HG03457 (cell line): Measurements from ENCODE around the gene HABP2.

Experiments used
- ATAC-seq: cut with Tn5 transposase; IDR thresholded peaks from one replicate; pipeline ENCODE4 v1.9.1; 2021; ENCODE audit warnings: moderate number of reproducible peaks; ENCODE audit not compliant: unreplicated experiment

Gene HABP2

DNA sequence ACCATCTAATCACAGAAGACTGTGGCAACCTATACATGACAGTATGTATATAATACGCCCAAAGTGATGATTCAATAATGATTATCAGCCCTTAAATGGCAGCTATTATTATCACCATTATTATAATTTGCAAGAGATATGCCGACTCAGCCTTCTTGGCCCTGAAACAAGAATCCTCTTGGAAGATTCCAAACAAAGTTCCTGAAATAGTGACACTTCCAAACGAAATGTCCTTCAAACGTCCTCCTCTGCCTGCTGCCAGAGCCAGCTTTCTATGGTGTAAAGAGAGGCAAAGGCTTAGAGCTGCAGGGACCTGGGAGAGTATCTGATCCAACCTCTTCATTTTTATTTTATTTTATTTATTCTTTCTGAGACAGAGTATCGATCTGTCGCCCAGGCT lies 75.0 kb downstream of the HABP2 start:
- ATAC-seq: no peak

DNA sequence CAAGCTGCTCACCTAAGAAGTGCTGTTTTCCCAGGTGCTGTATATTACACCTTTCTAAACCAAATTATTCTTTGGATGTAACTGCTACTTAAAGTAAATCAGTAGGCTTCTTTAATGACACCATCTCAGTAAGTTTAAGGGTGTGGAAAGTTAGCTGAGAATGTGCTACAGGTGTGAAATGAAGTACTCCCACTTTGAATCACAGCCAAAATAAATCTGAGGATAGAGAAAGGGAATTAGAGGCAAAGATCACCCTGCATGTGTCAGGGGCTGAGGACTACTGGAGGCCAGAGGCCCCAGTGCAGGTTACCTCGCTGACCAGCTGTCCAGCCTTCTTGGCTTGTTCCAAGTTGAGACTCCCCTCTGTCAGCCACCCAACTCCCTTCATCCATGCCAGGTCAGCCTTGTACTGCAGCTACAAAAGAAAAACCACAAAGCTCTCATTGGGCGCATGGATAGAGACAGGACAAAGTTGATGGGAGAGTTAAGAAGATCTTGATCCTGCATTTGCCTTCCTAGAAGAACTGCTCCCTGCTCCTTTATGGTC lies 75.8 kb downstream of the HABP2 start:
- no peak for ATAC-seq

DNA sequence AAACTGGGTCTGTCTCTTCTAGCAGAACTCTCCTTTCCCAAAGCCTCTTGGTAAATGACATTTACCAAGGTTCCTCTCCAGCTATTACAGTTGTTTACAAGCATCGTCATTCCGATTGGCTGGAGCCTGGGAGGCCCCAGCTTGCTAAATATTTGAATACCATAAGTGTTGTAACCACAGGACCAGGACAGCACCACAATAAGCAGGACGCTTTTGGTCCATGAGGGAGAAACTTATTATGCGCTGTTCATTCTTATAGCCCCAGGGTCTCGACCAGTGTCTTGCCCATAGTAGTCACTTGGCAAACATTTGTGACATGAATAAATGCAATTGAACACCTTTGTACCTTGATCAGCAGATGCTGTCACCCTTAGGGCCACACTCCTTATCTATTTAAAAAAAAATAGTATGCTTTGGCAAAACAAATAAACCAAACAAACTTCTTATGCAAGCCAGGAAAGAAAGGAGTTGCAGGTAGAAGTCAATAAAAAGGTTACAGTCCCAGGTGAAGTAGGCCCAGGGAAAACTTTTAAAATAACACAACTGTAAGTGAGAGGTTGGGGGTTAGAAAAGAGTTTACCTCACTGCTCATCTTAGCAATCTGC lies 78.2 kb downstream of the HABP2 start:
- no peak for ATAC-seq

DNA sequence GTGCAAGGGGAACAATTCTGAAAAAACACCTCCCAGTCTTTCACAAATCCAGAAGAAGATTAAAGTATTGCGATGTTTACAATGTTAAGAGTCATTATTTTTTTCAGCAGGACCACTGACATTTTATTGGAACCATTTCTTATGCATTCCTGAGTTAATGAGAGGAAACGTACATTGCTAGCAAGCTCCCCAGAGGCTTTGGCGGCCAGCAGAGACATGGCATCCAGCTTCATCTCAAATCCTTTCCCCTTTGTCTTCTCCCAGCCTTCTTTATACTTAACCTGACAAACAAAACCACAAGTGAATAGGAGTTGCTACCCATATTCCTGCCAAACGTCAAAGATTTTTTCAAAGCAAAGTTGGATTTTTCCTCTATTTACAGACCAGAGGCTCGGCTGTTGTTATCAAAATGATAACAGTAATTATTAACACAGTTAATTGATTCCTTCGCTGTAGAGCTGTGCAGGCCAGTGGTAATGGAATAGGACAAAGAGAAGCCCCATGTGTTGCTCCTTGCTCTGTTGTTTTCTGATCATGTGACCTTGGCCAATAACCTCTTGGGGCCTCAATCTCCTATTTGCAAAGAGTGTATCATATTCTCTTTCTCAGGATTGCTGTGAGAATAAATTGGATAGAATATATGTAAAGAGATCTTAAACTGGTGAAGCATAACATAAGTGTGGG lies 79.0 kb downstream of the HABP2 start:
- no peak for ATAC-seq
